ENCODE results near the gene STK32C.
"Not testable (repeated sequence)": the region's sequence is repeated elsewhere in the genome, so short reads cannot be mapped to it uniquely, and the experiment has no call there.

GRCh38 chr10:132295481-132295880 is 12.3 kb downstream of the STK32C start:
- not testable (repeated sequence) for TF ChIP-seq CTCF, POLR2A (IDR thresholded peaks at IDR 0.05)

All from right lobe of liver (tissue), 4 donors.